GM21390 (cell line): Measurements from ENCODE around the gene BANF1.
"Not testable (repeated sequence)": the region's sequence is repeated elsewhere in the genome, so short reads cannot be mapped to it uniquely, and the experiment has no call there.

Experiments used
- ATAC-seq: cut with Tn5 transposase; IDR thresholded peaks from one replicate; pipeline ENCODE4 v1.9.1; 2021; ENCODE audit not compliant: unreplicated experiment

The BANF1 gene

GRCh38 chr11:65978391-65979238, 23.7 kb upstream of the BANF1 start:
- no peak for ATAC-seq

DNA sequence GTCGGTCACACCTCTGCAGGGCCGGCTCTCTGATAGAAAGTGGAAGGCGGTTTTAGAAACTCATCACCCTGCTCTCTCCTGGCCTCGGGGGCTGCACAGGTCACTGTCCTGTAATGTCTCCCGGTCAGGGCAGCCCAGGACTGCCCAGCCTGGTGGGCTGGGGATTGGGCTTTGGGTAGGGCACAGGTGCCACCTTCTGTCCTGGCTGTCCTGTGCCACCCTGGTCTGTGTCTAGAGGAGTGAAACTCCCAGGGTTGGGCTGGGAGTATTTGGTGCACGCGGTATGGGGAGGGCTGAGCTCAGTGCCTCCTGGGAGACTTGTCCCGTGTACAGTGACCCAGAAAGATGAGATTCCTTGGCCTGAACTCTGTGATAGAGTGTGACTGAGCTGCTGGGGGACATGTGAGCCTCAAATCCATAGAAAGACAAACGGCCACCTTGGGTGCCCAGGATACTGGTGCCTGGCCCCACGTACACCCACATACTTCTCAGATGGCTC, 23.0 kb upstream of the BANF1 start:
- ATAC-seq = no peak

- no peak for ATAC-seq
These were observed 21.1 kb upstream of the BANF1 start for GRCh38 chr11:65981101-65981740.

- ATAC-seq = no peak
These were observed 20.1 kb upstream of the BANF1 start for GRCh38 chr11:65981972-65982823.

- ATAC-seq = no peak
These were observed 19.3 kb upstream of the BANF1 start for GRCh38 chr11:65982824-65983588.

- ATAC-seq = no peak
These were observed 18.7 kb upstream of the BANF1 start for GRCh38 chr11:65983589-65983987.

GRCh38 chr11:65987336-65987735, 15.0 kb upstream of the BANF1 start:
- ATAC-seq = no peak

DNA sequence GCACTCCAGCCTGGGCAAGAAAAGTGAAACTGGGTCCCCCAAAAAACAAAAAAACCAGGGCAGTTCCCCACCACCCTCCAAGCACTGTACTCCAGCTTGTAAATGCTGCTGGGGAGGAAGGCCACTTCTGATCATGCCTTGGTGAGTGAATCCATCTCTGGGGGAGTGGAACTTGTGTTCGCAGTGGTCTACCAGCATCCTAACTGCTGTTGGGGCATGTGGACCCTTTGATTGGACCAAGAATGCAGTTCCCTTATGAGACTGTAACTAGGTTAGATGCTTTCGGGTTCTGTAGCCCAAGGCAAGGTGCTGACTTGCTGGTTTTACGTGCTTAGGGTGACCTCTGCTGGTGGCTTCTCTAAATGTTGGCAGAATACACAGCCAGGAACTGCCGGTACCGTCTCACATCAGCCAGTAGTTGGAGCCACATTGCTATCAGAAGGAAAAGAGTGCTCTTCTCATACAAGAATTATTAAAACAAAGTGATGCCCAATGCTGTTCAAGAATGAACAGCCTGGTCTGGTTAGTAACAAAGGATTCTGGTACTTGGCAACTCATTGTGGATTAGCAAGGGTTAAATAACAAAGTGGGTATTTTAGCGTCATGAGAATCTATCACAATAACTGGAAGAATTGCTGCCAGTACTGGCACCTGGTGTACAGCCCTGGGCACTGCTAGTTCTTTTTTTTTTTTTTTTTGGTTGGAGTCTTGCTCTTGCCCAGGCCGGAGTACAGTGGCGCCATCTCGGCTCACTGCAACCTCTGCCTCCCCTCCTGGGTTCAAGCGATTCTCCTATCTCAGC, 13.3 kb upstream of the BANF1 start:
- peak; percentile 89 for ATAC-seq

DNA sequence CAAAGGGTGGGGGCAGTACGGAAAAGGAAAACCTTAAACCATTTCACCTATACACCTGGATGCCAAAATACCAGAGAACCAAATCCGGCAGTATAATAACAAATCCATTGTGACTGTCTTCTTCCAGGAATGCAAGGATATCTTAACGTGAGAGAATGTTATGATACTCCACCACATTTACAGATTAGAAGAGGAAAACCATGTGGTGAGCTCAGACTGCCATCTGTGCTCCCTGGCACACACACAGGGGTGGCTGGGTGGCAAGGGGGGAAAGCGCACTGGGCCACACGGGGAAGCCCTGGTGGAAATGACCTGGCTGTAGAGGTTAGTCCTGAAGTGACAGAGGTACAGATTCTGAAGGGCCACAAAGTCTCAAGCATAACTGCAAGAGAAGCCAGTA, 10.2 kb upstream of the BANF1 start:
- ATAC-seq = no peak

- ATAC-seq = no peak
These were observed 5.0 kb upstream of the BANF1 start for GRCh38 chr11:65997286-65997685.

- peak; percentile 57 for ATAC-seq
These were observed 434 bp downstream of the BANF1 start for GRCh38 chr11:66002648-66003225.

DNA sequence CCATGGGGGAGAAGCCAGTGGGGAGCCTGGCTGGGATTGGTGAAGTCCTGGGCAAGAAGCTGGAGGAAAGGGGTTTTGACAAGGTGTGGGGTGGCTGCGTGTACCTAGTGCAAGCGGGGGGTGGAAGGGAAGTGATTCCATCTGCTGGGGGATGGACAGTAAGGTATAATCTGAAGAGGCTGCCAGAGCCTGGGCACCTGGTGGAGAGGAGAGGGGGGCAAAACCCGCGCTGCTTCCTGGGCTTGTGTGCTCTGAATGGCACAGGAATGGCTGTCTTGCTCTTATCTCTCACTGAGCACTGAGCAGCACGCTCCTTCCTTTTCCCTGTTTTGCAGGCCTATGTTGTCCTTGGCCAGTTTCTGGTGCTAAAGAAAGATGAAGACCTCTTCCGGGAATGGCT, 988 bp downstream of the BANF1 start:
- no peak for ATAC-seq

- ATAC-seq = no peak
These were observed 1.9 kb downstream of the BANF1 start for GRCh38 chr11:66004186-66004585.

DNA sequence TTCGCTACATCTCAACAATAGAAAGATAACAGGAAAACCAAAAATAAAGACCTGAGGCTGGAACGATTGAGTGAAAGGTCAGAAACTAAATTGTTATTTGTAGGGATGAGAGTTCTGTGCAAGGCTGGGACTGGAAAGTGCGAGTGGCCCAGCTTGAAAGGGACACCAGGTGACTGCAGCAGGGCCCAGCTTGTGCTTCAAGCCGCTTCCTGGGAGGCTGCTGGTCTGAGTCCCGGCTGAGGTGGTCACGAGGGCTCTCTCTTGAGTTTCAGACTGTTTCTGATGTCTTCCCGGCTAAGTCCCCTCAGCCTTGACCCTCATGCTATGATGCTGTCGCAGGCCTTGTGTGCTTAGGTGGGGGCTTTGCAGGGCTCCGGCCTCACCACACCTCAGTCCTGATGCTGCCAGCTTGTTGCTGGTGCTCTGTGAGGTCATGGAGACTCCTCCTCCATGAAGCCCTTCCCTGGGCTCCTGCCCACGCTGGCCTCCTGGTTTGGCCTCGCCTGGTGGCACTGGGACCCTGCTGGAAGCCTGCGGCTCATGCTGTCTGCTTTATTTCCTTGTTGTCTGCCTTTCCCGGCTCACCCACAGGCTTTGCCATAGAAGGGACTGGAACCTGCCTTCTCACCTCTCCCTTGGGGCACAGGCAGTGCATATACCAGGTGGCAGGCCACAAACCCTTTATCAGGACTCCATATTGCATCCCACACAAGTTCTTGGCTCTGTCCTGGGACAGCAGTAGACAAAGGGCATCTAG, 4.0 kb downstream of the BANF1 start:
- ATAC-seq = no peak

- ATAC-seq = no peak
These were observed 4.5 kb downstream of the BANF1 start for GRCh38 chr11:66006891-66007176.

DNA sequence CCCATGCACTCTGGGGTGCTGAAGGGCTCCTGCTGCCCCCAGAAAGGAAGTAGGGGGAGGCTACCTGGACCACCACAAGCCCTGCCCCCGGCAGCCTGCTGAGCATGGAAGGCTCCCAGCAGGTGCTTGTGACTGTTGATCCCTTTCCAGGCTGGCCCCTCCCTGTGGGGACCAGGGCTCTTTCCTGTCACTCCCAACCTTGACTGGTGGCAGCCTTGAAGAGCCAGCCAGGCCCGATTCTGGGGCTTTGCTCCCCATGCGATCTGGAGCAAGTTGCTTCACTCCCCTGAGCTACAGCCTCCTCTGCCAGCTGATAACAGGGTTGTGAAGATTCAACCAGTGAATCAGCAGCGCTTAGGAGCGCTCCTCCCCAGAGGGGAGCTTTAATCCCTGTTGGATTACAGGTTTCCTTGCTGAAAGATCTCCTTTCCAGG, 4.9 kb downstream of the BANF1 start:
- no peak for ATAC-seq

GRCh38 chr11:66008095-66008467, 5.8 kb downstream of the BANF1 start:
- no peak for ATAC-seq

- no peak for ATAC-seq
These were observed 6.3 kb downstream of the BANF1 start for GRCh38 chr11:66008468-66009101.

DNA sequence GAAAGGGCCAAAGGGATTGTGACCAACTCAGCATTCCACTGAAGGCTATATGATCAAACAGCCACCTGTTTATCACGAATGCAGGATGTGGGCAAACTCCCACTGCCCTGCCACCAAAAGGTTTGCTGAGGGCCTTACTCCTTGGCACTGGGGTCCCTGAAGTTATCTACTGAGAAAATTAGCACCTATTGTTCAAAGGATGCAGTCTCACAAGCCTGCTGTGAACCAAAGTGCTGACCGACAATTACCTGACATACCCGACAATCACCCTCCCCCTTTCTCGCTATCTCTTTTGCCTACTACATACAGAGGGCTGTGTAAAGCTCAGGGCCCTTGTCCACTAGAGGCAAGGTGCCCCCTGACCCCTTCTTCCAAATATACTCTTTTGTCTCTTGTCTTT, 7.7 kb downstream of the BANF1 start:
- ATAC-seq = not testable (repeated sequence)
